Measurements from ENCODE around the gene FBXL7.

GRCh38 chr5:15493501-15493900 is 6.5 kb upstream of the FBXL7 start:
- TF ChIP-seq, protein P1, sequence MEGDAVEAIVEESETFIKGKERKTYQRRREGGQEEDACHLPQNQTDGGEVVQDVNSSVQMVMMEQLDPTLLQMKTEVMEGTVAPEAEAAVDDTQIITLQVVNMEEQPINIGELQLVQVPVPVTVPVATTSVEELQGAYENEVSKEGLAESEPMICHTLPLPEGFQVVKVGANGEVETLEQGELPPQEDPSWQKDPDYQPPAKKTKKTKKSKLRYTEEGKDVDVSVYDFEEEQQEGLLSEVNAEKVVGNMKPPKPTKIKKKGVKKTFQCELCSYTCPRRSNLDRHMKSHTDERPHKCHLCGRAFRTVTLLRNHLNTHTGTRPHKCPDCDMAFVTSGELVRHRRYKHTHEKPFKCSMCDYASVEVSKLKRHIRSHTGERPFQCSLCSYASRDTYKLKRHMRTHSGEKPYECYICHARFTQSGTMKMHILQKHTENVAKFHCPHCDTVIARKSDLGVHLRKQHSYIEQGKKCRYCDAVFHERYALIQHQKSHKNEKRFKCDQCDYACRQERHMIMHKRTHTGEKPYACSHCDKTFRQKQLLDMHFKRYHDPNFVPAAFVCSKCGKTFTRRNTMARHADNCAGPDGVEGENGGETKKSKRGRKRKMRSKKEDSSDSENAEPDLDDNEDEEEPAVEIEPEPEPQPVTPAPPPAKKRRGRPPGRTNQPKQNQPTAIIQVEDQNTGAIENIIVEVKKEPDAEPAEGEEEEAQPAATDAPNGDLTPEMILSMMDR (optimal IDR thresholded peaks at IDR 0.05 in 1 of 3, IDR thresholded peaks at IDR 0.05 in 1 of 3, conservative IDR thresholded peaks at IDR 0.05 in 1 of 3; ENCODE audit: extremely low read depth in 1 of 3, insufficient read depth in 2 of 3, low read length in 3 of 3) = no peak
- TF ChIP-seq EZH2 (IDR thresholded peaks at IDR 0.05; ENCODE audit: low read length) = no peak
